Thyroid gland (tissue), 4 donors: Measurements from ENCODE around the gene PTPRN2.

ENCODE experiments used
- POLR2A ChIP-seq, 2 donors: fragments of 450-650 bp; IDR thresholded peaks; one replicate each; pipeline ENCODE4 v1.6.1; 2017; ENCODE audit warnings: antibody characterized with exemption in 2 of 2, mild to moderate bottlenecking in 2 of 2, moderate library complexity in 1 of 2
- TF ChIP-seq, protein P1 (sequence below), 6 experiments: fragments of 200-600 bp in 3 of 6; fragments of 450-650 bp in 3 of 6; sonication (generic) in 3 of 6; IDR thresholded peaks; one replicate each; pipeline ENCODE4 v1.5.1; 2016 to 2019; ENCODE audit warnings: antibody characterized with exemption in 6 of 6, mild to moderate bottlenecking in 2 of 6, inconsistent platforms in 1 of 6, moderate library complexity in 1 of 6

DNA sequence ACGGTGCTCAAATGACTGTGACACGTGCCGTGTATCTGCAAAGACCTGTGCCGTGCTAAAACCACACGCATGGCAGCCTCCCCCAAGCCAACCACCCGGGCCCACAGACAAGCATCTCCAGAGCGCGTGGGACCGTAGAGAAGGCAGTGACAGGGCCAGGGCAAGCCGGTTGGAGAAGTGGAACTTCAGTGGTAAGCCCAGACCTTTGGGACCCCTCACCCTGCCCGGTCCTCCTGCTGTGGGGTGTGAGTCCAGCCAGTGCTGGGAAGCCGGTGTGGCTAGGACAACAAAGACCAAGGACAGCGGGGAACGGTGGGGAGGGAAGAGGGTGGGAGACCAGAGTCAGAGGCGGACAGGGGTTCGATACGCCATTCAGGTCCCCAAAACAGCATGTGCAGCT lies 774.6 kb downstream of the PTPRN2 start:
- TF ChIP-seq, protein P1, sequence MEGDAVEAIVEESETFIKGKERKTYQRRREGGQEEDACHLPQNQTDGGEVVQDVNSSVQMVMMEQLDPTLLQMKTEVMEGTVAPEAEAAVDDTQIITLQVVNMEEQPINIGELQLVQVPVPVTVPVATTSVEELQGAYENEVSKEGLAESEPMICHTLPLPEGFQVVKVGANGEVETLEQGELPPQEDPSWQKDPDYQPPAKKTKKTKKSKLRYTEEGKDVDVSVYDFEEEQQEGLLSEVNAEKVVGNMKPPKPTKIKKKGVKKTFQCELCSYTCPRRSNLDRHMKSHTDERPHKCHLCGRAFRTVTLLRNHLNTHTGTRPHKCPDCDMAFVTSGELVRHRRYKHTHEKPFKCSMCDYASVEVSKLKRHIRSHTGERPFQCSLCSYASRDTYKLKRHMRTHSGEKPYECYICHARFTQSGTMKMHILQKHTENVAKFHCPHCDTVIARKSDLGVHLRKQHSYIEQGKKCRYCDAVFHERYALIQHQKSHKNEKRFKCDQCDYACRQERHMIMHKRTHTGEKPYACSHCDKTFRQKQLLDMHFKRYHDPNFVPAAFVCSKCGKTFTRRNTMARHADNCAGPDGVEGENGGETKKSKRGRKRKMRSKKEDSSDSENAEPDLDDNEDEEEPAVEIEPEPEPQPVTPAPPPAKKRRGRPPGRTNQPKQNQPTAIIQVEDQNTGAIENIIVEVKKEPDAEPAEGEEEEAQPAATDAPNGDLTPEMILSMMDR (IDR thresholded peaks at IDR 0.05) = no peak
- TF ChIP-seq POLR2A (IDR thresholded peaks at IDR 0.05) = no peak
